ENCODE results near the gene BTNL9. TPM values are rescaled to one million over a fixed set of nuclear protein-coding genes. Genes with fewer than 3 reads are reported as not detected.

BTNL9 gene
- total and polyA plus RNA-seq, 9 of the 15 experiments (the other 6 are each of a cell fraction or from before 2014, with no cell fraction given): 3.7 to 86.7 (median 29.4) TPM

DNA sequence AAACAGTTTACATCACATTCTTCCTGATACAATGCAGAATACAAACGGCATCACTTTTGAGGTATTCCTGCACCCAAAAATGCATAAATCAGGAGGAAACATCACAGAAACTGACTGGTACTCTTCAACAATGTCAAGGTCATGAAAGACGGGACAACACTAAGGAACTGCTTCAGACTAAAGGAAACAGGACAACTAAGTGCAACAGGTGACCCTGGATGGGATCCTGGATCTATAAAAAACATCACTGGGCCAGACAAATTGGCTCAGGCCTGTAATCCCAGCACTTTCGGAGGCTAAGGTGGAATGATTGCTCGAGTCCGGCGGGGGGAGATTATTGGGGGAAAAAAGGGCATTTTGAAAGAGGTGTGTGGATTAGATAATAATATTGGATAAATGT lies 22.6 kb downstream of the BTNL9 start:
- no peak for FAIRE-seq
- Histone ChIP-seq H3K4me2 (ENCODE audit: insufficient read depth, low read length) (no peak overlapping the region), H3K79me2 (ENCODE audit: control insufficient read depth, insufficient read depth, low read length) (peaks cover 6% of the 10 kb centered on the region; the same call in 2 of the 3 replicates), H3K9me3 (replicated peaks; ENCODE audit: control insufficient read depth, insufficient read depth, low read depth, low read length) (no peaks in the 10 kb centered on the region), H4K20me1 (replicated peaks; ENCODE audit: control insufficient read depth, insufficient read depth, low read length) (no peaks in the 10 kb centered on the region), H3K4me3 (no peak overlapping the region), H2AFZ (ENCODE audit: low read depth, low read length) (no peak overlapping the region), H3K9me1 (ENCODE audit: control insufficient read depth, insufficient read depth, low read length) (no peaks in the 10 kb centered on the region), H3K4me1 (replicated peaks in 1 of 2; ENCODE audit: control insufficient read depth in 2 of 2, insufficient read depth in 2 of 2, low read length in 2 of 2) (no peaks in the 10 kb centered on the region; a peak in 1 of 5 replicates), H3K27ac (ENCODE audit: extremely low read depth, low read depth, low read length) (no peak overlapping the region), H3K36me3 (ENCODE audit: control insufficient read depth, insufficient read depth, low read length) (peaks cover 29% of the 10 kb centered on the region; the same call in 1 of the 3 replicates), H3K27me3 (ENCODE audit: control insufficient read depth in 2 of 2, insufficient read depth in 2 of 2, low read length in 2 of 2) (no peaks in the 10 kb centered on the region), H3K9ac (ENCODE audit: insufficient read depth in 1 of 2, low read depth in 2 of 2, low read length in 2 of 2) (no peak overlapping the region)
- ChIA-PET CTCF (ENCODE audit: low intra/inter-chr PET ratio) (no interaction called here), POLR2A (no interaction called here)
- no peak for ATAC-seq
- BruUV-seq (replicated peaks): no TSS peak
- 82% methylated on average over 6 of the region's 6 CpGs for WGBS (ENCODE audit: insufficient coverage, low coverage, missing lambda C conversion rate)
- in situ Hi-C loops (cut with MboI): no loop called here
- no peak for DNase-seq (ENCODE audit: extremely low read depth in 1 of 4, low spot score in 3 of 4)
- intact Hi-C loops (cut with micrococcal nuclease): no loop called here
- TF ChIP-seq ZNF282 (CRISPR knock-in tag; IDR thresholded peaks at IDR 0.05): no peak
- TF ChIP-seq HSF4 (CRISPR knock-in tag; IDR thresholded peaks at IDR 0.05; ENCODE audit: borderline replicate concordance): no peak
- TF ChIP-seq, protein P1, sequence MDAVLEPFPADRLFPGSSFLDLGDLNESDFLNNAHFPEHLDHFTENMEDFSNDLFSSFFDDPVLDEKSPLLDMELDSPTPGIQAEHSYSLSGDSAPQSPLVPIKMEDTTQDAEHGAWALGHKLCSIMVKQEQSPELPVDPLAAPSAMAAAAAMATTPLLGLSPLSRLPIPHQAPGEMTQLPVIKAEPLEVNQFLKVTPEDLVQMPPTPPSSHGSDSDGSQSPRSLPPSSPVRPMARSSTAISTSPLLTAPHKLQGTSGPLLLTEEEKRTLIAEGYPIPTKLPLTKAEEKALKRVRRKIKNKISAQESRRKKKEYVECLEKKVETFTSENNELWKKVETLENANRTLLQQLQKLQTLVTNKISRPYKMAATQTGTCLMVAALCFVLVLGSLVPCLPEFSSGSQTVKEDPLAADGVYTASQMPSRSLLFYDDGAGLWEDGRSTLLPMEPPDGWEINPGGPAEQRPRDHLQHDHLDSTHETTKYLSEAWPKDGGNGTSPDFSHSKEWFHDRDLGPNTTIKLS (IDR thresholded peaks at IDR 0.05; ENCODE audit: borderline replicate concordance, low read depth): no peak
- no peak for TF ChIP-seq ZFP1 (CRISPR knock-in tag; IDR thresholded peaks at IDR 0.05)
- no peak for TF ChIP-seq NFE2L1 (tag; IDR thresholded peaks at IDR 0.05; ENCODE audit: borderline replicate concordance, low read depth)
- no peak for TF ChIP-seq CEBPG (CRISPR knock-in tag; IDR thresholded peaks at IDR 0.05)
- TF ChIP-seq CEBPG (tag; conservative IDR thresholded peaks at IDR 0.05 in 1 of 2, IDR thresholded peaks at IDR 0.05 in 1 of 2): no peak
- no peak for TF ChIP-seq POLR3A (IDR thresholded peaks at IDR 0.05; ENCODE audit: borderline replicate concordance, extremely low read depth, insufficient read depth, insufficient read length)
- TF ChIP-seq MXI1 (IDR thresholded peaks at IDR 0.05; ENCODE audit: low read depth, low read length): no peak
- no peak for TF ChIP-seq EP300 (IDR thresholded peaks at IDR 0.05; ENCODE audit: low read length)
- no peak for TF ChIP-seq ZBTB8A (IDR thresholded peaks at IDR 0.05; ENCODE audit: partially characterized antibody)
- no peak for TF ChIP-seq ZKSCAN1 (IDR thresholded peaks at IDR 0.05; ENCODE audit: low read depth, low read length)
- TF ChIP-seq KAT8 (IDR thresholded peaks at IDR 0.05; ENCODE audit: low read depth): no peak
- TF ChIP-seq SIN3B (IDR thresholded peaks at IDR 0.05; ENCODE audit: low read depth): no peak
- no peak for TF ChIP-seq FOXK1 (CRISPR knock-in tag; IDR thresholded peaks at IDR 0.05; ENCODE audit: borderline replicate concordance)
- TF ChIP-seq, protein P2, sequence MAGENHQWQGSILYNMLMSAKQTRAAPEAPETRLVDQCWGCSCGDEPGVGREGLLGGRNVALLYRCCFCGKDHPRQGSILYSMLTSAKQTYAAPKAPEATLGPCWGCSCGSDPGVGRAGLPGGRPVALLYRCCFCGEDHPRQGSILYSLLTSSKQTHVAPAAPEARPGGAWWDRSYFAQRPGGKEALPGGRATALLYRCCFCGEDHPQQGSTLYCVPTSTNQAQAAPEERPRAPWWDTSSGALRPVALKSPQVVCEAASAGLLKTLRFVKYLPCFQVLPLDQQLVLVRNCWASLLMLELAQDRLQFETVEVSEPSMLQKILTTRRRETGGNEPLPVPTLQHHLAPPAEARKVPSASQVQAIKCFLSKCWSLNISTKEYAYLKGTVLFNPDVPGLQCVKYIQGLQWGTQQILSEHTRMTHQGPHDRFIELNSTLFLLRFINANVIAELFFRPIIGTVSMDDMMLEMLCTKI (IDR thresholded peaks at IDR 0.05; ENCODE audit: partially characterized antibody): no peak
- TF ChIP-seq, protein P3, sequence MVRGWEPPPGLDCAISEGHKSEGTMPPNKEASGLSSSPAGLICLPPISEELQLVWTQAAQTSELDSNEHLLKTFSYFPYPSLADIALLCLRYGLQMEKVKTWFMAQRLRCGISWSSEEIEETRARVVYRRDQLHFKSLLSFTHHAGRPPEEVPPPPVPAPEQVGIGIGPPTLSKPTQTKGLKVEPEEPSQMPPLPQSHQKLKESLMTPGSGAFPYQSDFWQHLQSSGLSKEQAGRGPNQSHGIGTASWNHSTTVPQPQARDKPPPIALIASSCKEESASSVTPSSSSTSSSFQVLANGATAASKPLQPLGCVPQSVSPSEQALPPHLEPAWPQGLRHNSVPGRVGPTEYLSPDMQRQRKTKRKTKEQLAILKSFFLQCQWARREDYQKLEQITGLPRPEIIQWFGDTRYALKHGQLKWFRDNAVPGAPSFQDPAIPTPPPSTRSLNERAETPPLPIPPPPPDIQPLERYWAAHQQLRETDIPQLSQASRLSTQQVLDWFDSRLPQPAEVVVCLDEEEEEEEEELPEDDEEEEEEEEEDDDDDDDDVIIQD (CRISPR knock-in tag; IDR thresholded peaks at IDR 0.05): no peak
- no peak for TF ChIP-seq HDAC2 (IDR thresholded peaks at IDR 0.05)
- no peak for TF ChIP-seq L3MBTL2 (IDR thresholded peaks at IDR 0.05)
- TF ChIP-seq ZNF436 (CRISPR knock-in tag; IDR thresholded peaks at IDR 0.05): no peak
